GM12878 (cell line): Measurements from ENCODE around the gene LENEP. TPM values are rescaled to one million over a fixed set of nuclear protein-coding genes. Genes with fewer than 3 reads are reported as not detected.

Experiments used
- E2F8 ChIP-seq: fragments of 450-650 bp; IDR thresholded peaks from 2 replicates; pipeline ENCODE4 v1.6.1; 2018; ENCODE audit warnings: mild to moderate bottlenecking, low read depth, moderate library complexity; ENCODE audit not compliant: partially characterized antibody
- ESRRA ChIP-seq: IDR thresholded peaks from 2 replicates; pipeline ENCODE4 v1.6.1; 2012; ENCODE audit warnings: mild to moderate bottlenecking, low read length, improper control_type of control experiment
- HCFC1 ChIP-seq: fragments of 150-350 bp; IDR thresholded peaks from 2 replicates; pipeline ENCODE4 v1.6.1; 2014; ENCODE audit warnings: low read length
- HDGF ChIP-seq: fragments of 450-650 bp; IDR thresholded peaks from 2 replicates; pipeline ENCODE4 v1.6.1; 2016; ENCODE audit warnings: antibody characterized with exemption
- IKZF1 ChIP-seq: fragments of 450-650 bp; conservative IDR thresholded peaks from 2 replicates; pipeline ENCODE4 v1.6.1; 2017; ENCODE audit warnings: antibody characterized with exemption, mild to moderate bottlenecking
- MLLT1 ChIP-seq: fragments of 450-650 bp; IDR thresholded peaks from 2 replicates; pipeline ENCODE4 v1.6.1; 2016; ENCODE audit warnings: mild to moderate bottlenecking
- MTA2 ChIP-seq: fragments of 450-650 bp; IDR thresholded peaks from 2 replicates; pipeline ENCODE4 v1.6.1; 2016; ENCODE audit warnings: low read depth, mild to moderate bottlenecking, moderate library complexity
- NFYB ChIP-seq: IDR thresholded peaks from 2 replicates; pipeline ENCODE4 v1.6.1; 2011; ENCODE audit warnings: low read depth, mild to moderate bottlenecking, low read length, improper control_type of control experiment, moderate library complexity; ENCODE audit not compliant: insufficient read depth
- NR2C2 ChIP-seq: IDR thresholded peaks from 2 replicates; pipeline ENCODE4 v1.6.1; 2011; ENCODE audit warnings: borderline replicate concordance, low read depth; ENCODE audit not compliant: control insufficient read depth, insufficient read length
- NR2F1 ChIP-seq: fragments of 450-650 bp; conservative IDR thresholded peaks from 2 replicates; pipeline ENCODE4 v1.6.1; 2017; ENCODE audit warnings: mild to moderate bottlenecking
- POLR2A ChIP-seq: IDR thresholded peaks from 2 replicates; pipeline ENCODE4 v1.6.1; 2011; ENCODE audit warnings: low read depth, mild to moderate bottlenecking, low read length
- SIN3A ChIP-seq: IDR thresholded peaks from 2 replicates; pipeline ENCODE4 v1.6.1; 2012; ENCODE audit warnings: low read depth, low read length, improper control_type of control experiment
- SIX5 ChIP-seq: IDR thresholded peaks from 2 replicates; pipeline ENCODE4 v1.6.1; 2011; ENCODE audit warnings: mild to moderate bottlenecking, low read depth, low read length, moderate library complexity; ENCODE audit not compliant: severe bottlenecking
- TCF3 ChIP-seq: IDR thresholded peaks from 2 replicates; pipeline ENCODE4 v1.6.1; 2012; ENCODE audit warnings: low read depth, mild to moderate bottlenecking, low read length, borderline replicate concordance; ENCODE audit not compliant: insufficient read depth
- YY1 ChIP-seq: IDR thresholded peaks from 2 replicates; pipeline ENCODE4 v1.6.1; 2011; ENCODE audit warnings: low read depth, mild to moderate bottlenecking, low read length
- polyA plus RNA-seq, 11 experiments: library from polyadenylated mRNA; depleted of rRNA in 4 of 11; unstranded in 6 of 11; stranded (reverse) in 5 of 11; fragments of >200 nt; fragmentation: Nextera tagmentation in 4 of 11; fragmentation: Illumina TruSeq in 1 of 11; extraction: Ambion mirVana in 4 of 11; extraction: Trizol in 1 of 11; gene quantifications; 1 replicate in 1 of 11; 2 replicates in 10 of 11; pipeline versions ENCODE4 v1.2.1 to v1.2.3, GENCODE V29; 2011 to 2016; ENCODE audit warnings: inconsistent platforms in 2 of 11, missing spikeins in 2 of 11, low read depth in 1 of 11
- total RNA-seq, 4 experiments: library from RNA; depleted of rRNA in 3 of 4; stranded (reverse); fragments of >200 nt in 3 of 4; fragmentation: Illumina TruSeq in 1 of 4; extraction: Trizol in 1 of 4; gene quantifications; 2 replicates each; pipeline versions ENCODE4 v1.2.1 to v1.2.3, GENCODE V29; 2013 to 2021
- TF ChIP-seq, protein P1 (sequence below): fragments of 450-650 bp; IDR thresholded peaks from 2 replicates; pipeline ENCODE4 v1.6.1; 2018; ENCODE audit warnings: borderline replicate concordance, mild to moderate bottlenecking; ENCODE audit not compliant: partially characterized antibody
- TF ChIP-seq, protein P2 (sequence below): fragments of 450-650 bp; formaldehyde crosslinking; IDR thresholded peaks from 2 replicates; pipeline ENCODE4 v1.4.0; 2020; ENCODE audit warnings: mild to moderate bottlenecking, moderate library complexity

LENEP gene
- total and polyA plus RNA-seq, 10 of the 15 experiments (the other 5 are each of a cell fraction or from before 2014, with no cell fraction given): 0.27 to 1.1 (median 0.64) TPM; not detected in 7

DNA sequence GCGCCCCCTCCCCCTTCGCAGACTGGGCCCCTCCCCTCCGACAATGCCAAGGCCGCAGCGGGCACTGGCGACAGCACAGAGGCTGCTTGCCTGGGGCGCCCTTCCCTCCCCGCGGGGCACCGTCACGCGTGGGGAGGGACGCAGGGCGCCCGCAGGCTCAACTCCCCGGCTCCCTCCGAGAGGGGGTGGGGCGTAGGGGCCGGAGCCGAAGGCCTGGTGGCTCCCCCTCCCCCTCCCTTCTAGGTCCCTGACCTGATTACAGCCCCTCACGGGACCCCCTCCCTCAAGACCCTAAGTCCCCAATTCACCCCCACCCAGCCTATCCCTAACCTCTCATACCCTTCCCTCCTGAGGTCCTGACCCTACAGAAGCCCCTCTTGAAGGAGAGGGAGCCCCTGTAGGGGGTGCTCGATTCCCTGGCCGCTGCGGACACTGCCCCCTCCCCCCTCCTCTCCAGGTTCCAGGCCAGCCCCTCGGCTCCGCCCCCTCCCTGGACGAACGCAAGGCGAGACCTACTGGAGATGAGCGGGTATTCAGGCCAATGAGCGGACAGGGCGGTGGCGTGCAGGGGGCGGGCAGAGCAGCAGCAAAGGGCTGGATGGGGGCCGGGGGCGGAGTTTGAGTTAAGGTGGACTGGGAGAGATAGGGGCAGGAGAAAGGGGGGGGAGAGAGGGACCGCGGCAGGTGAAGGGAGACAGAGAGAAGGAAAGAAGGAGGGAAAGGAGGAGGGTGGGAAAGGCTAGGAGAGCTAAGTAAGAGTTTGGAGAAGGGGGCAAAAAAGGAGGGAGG is 8.5 kb downstream of the LENEP start (continued):
- TF ChIP-seq MLLT1 (peak; percentile 94), HDGF (peak; percentile 86), POLR2A (peak; percentile 1; the same call in 1 of the 2 replicates), ESRRA (no peak), NR2C2 (no peak), SIN3A (no peak), NFYB (peak; percentile 93), SIX5 (peak; percentile 26), YY1 (0 out of 2 replicates have a peak, but pooled peaks have one; percentile 28), IKZF1 (peak; percentile 25), HCFC1 (peak; percentile 36; the same call in 1 of the 2 replicates), TCF3 (0 out of 2 replicates have a peak, but pooled peaks have one; percentile 25), MTA2 (peak; percentile 60; the same call in 1 of the 2 replicates), E2F8 (peak; percentile 29), NR2F1 (peak; percentile 84)
- TF ChIP-seq, protein P1, sequence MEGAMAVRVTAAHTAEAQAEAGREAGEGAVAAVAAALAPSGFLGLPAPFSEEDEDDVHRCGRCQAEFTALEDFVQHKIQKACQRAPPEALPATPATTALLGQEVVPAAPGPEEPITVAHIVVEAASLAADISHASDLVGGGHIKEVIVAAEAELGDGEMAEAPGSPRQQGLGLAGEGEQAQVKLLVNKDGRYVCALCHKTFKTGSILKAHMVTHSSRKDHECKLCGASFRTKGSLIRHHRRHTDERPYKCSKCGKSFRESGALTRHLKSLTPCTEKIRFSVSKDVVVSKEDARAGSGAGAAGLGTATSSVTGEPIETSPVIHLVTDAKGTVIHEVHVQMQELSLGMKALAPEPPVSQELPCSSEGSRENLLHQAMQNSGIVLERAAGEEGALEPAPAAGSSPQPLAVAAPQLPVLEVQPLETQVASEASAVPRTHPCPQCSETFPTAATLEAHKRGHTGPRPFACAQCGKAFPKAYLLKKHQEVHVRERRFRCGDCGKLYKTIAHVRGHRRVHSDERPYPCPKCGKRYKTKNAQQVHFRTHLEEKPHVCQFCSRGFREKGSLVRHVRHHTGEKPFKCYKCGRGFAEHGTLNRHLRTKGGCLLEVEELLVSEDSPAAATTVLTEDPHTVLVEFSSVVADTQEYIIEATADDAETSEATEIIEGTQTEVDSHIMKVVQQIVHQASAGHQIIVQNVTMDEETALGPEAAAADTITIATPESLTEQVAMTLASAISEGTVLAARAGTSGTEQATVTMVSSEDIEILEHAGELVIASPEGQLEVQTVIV: peak; percentile 89
- TF ChIP-seq, protein P2, sequence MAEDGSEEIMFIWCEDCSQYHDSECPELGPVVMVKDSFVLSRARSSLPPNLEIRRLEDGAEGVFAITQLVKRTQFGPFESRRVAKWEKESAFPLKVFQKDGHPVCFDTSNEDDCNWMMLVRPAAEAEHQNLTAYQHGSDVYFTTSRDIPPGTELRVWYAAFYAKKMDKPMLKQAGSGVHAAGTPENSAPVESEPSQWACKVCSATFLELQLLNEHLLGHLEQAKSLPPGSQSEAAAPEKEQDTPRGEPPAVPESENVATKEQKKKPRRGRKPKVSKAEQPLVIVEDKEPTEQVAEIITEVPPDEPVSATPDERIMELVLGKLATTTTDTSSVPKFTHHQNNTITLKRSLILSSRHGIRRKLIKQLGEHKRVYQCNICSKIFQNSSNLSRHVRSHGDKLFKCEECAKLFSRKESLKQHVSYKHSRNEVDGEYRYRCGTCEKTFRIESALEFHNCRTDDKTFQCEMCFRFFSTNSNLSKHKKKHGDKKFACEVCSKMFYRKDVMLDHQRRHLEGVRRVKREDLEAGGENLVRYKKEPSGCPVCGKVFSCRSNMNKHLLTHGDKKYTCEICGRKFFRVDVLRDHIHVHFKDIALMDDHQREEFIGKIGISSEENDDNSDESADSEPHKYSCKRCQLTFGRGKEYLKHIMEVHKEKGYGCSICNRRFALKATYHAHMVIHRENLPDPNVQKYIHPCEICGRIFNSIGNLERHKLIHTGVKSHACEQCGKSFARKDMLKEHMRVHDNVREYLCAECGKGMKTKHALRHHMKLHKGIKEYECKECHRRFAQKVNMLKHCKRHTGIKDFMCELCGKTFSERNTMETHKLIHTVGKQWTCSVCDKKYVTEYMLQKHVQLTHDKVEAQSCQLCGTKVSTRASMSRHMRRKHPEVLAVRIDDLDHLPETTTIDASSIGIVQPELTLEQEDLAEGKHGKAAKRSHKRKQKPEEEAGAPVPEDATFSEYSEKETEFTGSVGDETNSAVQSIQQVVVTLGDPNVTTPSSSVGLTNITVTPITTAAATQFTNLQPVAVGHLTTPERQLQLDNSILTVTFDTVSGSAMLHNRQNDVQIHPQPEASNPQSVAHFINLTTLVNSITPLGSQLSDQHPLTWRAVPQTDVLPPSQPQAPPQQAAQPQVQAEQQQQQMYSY: no peak
